HG03442 (cell line): Measurements from ENCODE around the gene CXorf65.

ENCODE experiments used
- ATAC-seq: cut with Tn5 transposase; IDR thresholded peaks from one replicate; pipeline ENCODE4 v1.9.1; 2021; ENCODE audit warnings: mild to moderate bottlenecking, moderate library complexity; ENCODE audit not compliant: unreplicated experiment

CXorf65 gene

DNA sequence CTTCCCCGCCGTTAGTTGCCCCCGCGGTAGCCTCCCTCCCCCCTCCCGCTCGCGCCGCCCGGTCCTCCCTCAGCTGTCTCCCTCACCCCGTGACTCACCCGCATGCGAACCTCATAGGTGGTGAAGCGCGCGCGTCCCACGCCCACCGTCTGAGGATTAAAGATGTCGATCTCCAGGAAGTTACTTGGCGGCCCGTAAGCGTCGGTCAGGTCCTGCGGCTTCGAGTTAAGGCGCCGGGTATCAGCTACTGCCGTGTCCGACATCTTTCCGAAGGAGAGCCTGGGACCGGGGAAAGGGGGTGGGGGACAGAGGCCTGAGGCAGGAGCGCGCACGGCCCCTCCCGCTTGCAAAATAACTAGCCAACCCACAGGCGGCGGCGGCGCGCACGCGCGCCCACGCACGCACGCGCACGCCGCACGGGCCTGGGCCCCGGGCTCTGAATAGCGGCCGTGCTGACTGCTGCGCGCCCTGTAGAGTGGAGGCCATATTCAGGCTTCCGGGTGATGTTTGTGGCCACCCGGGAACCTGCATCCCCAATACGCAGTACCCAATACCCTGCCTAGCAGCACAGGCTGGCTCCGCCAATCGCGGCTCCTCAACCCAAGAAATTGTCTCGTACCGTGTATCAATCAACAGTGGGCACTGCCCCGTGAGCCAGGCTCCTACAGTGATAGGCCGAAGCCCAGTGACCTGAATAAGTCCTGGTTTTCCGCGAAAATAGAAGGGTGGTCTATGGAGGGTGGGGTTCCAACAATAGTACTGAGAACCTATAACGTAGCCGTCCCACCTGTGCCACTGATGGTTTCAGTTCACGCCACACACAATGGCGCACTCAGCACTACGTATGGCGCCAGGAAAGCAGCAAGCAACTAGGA, 38.3 kb downstream of the CXorf65 start, which contains the start of gene SNX12:
SNX12 (minus strand) TSS at position 291 of the 875 bp plus-strand sequence; CDS start at position 263, 28 bp downstream.
- peak; percentile 96 for ATAC-seq

DNA sequence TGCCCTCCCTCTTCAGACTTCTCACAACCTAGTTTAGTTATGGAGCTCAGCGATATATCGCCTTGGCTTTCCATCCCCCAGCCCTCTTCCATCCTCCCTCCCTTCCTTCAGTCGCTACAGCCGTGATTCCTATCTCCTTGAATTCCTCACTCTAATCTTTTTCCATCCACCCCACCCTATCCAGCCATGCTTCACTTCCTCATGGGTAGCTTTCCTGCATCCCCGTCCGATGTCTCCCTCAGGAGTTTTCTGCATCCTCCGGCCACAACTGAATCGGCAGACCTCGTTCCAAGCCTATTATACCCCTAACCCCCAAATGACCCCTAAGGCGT, 38.9 kb downstream of the CXorf65 start:
- ATAC-seq = peak; percentile 1

DNA sequence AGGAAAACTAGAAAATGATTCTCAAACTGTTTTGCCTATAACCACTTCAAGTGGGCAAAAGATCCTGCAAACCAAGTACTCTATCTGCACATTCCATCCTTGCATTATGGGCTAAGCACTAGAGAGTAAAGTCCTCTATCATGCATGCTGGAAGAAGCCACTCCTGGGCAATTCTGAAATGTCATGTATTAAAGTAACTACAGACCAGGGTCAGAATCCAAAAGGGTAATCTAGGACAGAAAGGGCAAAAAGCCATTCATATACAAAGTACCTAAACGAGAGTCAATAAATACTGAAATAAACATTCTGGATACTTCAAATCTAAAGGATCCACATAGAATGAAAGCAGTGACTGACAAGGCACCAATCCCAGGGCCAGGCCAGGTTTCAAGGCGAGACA, 39.5 kb downstream of the CXorf65 start:
- no peak for ATAC-seq

DNA sequence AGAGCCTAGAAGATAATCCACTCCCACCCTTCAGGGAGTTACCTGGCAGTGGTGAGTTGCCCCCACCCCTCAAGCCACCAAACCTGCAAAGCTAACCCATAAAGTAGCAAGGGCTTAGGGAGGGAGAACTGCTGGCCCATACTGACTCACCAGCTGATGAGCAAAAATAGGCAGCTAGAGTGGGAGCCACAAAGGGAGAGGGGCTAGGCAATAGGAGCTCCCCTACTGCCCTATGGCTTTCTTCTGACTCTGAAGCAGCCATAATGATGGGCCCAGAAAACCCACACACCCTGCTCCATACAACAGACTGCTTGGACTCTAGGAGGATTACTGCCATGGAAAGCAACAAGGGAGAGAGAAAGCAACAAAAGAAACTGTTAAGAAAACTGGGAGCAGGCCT, 46.4 kb downstream of the CXorf65 start:
- no peak for ATAC-seq

DNA sequence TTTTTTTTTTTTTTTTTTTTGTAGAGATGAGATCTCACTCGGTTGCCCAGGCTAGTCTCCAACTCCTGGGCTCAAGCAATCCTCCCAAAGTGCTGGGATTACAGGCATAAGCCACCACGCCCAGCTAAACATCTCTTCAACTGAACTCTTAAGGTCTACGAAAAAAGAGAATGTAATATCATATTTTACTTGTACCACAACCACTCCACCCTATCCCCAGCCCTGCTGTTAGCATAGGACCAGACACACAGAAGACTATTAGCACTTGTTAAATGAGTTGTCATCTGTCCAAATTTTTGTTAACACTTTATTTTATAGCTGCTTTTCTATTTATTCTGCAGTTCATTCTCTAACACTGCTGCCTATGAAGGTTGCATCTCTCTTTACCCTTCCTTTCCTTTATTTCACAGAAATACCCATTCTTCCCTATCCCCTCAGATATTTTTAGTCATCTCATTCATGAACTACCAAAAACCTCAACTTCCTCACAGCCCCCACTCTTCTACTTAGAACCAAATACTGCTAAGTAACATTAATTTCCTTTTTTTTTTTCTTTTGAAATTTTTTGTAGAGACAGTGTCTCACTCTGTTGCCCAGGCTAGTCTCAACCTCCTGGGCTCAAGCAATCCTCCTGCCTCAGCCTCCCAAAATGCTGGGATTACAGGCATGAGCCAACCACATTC, 48.6 kb downstream of the CXorf65 start:
- ATAC-seq = no peak

- ATAC-seq = no peak
These were observed 49.7 kb downstream of the CXorf65 start for GRCh38 chrX:71056867-71057266.
